GM18505 (cell line): ENCODE measurements around the gene APBB2.
"Not testable (repeated sequence)": the region's sequence is repeated elsewhere in the genome, so short reads cannot be mapped to it uniquely, and the experiment has no call there.

Experiments used
- ATAC-seq: cut with Tn5 transposase; IDR thresholded peaks from one replicate; pipeline ENCODE4 v1.9.1; 2021; ENCODE audit not compliant: unreplicated experiment
- POLR2A ChIP-seq: IDR thresholded peaks from 4 replicates; pipeline ENCODE4 v1.6.1; 2011; ENCODE audit warnings: borderline replicate concordance; ENCODE audit not compliant: insufficient read depth, insufficient read length; ENCODE audit errors: extremely low read depth

The APBB2 gene

GRCh38 chr4:41015016-41015675, 199.2 kb downstream of the APBB2 start:
- no peak for TF ChIP-seq POLR2A
- no peak for ATAC-seq

GRCh38 chr4:41014158-41014557, 200.2 kb downstream of the APBB2 start:
- ATAC-seq, result no peak
- no peak for TF ChIP-seq POLR2A

GRCh38 chr4:41013746-41014145, 200.6 kb downstream of the APBB2 start:
- TF ChIP-seq POLR2A, result no peak
- ATAC-seq, result no peak

GRCh38 chr4:41012911-41013310, 201.4 kb downstream of the APBB2 start:
- no peak for ATAC-seq
- TF ChIP-seq POLR2A, result no peak

GRCh38 chr4:41012293-41012692, 202.0 kb downstream of the APBB2 start:
- ATAC-seq, result no peak
- no peak for TF ChIP-seq POLR2A

GRCh38 chr4:41009411-41009810, 204.9 kb downstream of the APBB2 start:
- TF ChIP-seq POLR2A, result no peak
- ATAC-seq, result no peak

GRCh38 chr4:41006141-41006540, 208.2 kb downstream of the APBB2 start:
- ATAC-seq, result no peak
- TF ChIP-seq POLR2A, result no peak

- TF ChIP-seq POLR2A, result no peak
- no peak for ATAC-seq
These were observed 212.0 kb downstream of the APBB2 start for GRCh38 chr4:41002309-41002708.

GRCh38 chr4:41000356-41000755, 214.0 kb downstream of the APBB2 start:
- ATAC-seq, result no peak
- no peak for TF ChIP-seq POLR2A

GRCh38 chr4:40998675-40999358, 215.5 kb downstream of the APBB2 start:
- TF ChIP-seq POLR2A, result no peak
- ATAC-seq, result no peak

- no peak for TF ChIP-seq POLR2A
- no peak for ATAC-seq
These were observed 218.5 kb downstream of the APBB2 start for GRCh38 chr4:40995850-40996249.

- not testable (repeated sequence) for ATAC-seq
These were observed 220.0 kb downstream of the APBB2 start for GRCh38 chr4:40994321-40994720.

- not testable (repeated sequence) for ATAC-seq
These were observed 221.0 kb downstream of the APBB2 start for GRCh38 chr4:40993296-40993693.

GRCh38 chr4:40992472-40993295, 221.7 kb downstream of the APBB2 start:
- peak; percentile 50 for TF ChIP-seq POLR2A
- peak; percentile 62 for ATAC-seq
